NB4 (cell line): ENCODE results near the gene DYNC1I1.

Experiments used
- CTCF ChIP-seq: IDR thresholded peaks from one replicate; pipeline ENCODE4 v1.5.1; 2012; ENCODE audit warnings: low read depth, low read length
- MAX ChIP-seq: IDR thresholded peaks from 2 replicates; pipeline ENCODE4 v1.6.1; 2011; ENCODE audit warnings: low read depth, low read length
- MYC ChIP-seq: IDR thresholded peaks from 2 replicates; pipeline ENCODE4 v1.6.1; 2011; ENCODE audit warnings: low read depth, low read length
- POLR2A ChIP-seq: IDR thresholded peaks from 2 replicates; pipeline ENCODE4 v1.6.1; 2011; ENCODE audit warnings: mild to moderate bottlenecking; ENCODE audit not compliant: insufficient read length; ENCODE audit errors: extremely low read depth

DNA sequence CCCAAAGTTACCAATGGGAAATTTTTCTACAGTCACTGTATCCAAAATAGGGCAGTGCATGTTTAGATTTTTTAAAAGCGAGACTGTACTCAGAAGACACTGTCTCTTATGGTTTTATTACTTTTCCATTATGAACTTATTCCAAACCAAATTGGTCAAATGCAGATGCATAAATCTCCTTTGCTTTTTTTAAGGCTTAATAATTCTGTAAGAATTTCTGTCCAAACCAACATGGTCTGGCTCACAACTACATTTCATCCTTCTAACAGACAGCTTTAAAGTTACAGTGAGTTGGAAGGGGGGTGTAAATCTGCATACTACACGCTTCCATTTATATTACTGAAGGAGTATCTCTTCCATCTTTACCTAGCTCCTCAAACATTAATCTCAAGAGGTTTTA, 350.4 kb downstream of the DYNC1I1 start:
- TF ChIP-seq CTCF, result no peak
- TF ChIP-seq POLR2A, result no peak
- TF ChIP-seq MYC, result no peak
- TF ChIP-seq MAX, result no peak
